Keratinocyte (primary cell): ENCODE results near the gene OTOG.

Experiments
- EZH2 ChIP-seq: IDR thresholded peaks from one replicate; pipeline ENCODE4 v1.6.1; 2012; ENCODE audit warnings: inconsistent platforms, mild to moderate bottlenecking, low read length, moderate library complexity
- TF ChIP-seq, protein P1 (sequence below), 3 experiments: IDR thresholded peaks in 1 of 3; conservative IDR thresholded peaks in 1 of 3; optimal IDR thresholded peaks in 1 of 3; 2 replicates in 2 of 3; 3 replicates in 1 of 3; pipeline versions ENCODE3 to v1.5.1; 2011; ENCODE audit warnings: low read length in 3 of 3, mild to moderate bottlenecking in 3 of 3, moderate library complexity in 2 of 3, control low read depth in 1 of 3, inconsistent platforms in 1 of 3; ENCODE audit not compliant: insufficient read depth in 2 of 3; ENCODE audit errors: extremely low read depth in 1 of 3

DNA sequence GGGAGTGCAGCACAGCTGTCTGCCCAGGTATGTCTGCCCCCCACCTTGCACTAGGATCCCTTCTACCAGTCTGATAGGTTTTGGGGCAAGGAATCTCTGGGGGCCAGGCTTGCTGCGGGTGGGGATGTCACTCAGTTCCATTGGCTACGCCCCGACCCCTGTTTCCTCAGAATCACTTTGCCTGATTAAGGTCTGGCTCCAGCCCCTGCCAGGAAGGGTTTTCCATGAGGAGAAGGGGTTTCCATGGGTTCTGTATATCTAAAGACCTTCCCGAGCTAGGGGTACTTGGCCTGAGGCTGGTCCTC is 14.0 kb downstream of the OTOG start:
- TF ChIP-seq, protein P1, sequence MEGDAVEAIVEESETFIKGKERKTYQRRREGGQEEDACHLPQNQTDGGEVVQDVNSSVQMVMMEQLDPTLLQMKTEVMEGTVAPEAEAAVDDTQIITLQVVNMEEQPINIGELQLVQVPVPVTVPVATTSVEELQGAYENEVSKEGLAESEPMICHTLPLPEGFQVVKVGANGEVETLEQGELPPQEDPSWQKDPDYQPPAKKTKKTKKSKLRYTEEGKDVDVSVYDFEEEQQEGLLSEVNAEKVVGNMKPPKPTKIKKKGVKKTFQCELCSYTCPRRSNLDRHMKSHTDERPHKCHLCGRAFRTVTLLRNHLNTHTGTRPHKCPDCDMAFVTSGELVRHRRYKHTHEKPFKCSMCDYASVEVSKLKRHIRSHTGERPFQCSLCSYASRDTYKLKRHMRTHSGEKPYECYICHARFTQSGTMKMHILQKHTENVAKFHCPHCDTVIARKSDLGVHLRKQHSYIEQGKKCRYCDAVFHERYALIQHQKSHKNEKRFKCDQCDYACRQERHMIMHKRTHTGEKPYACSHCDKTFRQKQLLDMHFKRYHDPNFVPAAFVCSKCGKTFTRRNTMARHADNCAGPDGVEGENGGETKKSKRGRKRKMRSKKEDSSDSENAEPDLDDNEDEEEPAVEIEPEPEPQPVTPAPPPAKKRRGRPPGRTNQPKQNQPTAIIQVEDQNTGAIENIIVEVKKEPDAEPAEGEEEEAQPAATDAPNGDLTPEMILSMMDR (optimal IDR thresholded peaks at IDR 0.05 in 1 of 3, IDR thresholded peaks at IDR 0.05 in 1 of 3, conservative IDR thresholded peaks at IDR 0.05 in 1 of 3; ENCODE audit: extremely low read depth in 1 of 3, insufficient read depth in 2 of 3, low read length in 3 of 3) = no peak
- TF ChIP-seq EZH2 = no peak
